IMR-90 (cell line): ENCODE results near the gene VPS39. TPM values are rescaled to one million over a fixed set of nuclear protein-coding genes. Genes with fewer than 3 reads are reported as not detected.

Experiments used
- ATAC-seq: fragments of 200-7000 bp; cut with Tn5 transposase; 2 replicates; pipeline ENCODE4 v1.9.1; 2020; ENCODE audit warnings: low read depth, mild to moderate bottlenecking, moderate library complexity
- BruUV-seq: library from RNA; stranded (reverse); fragments of 400-500 nt; replicated peaks from 2 replicates; lab custom pipeline; 2021; lab: Mats Ljungman, UMichigan
- CTCF ChIA-PET: fragments of 300-600 bp; formaldehyde crosslinking; extraction: SDS; loops from one replicate; lab custom pipeline; 2021; ENCODE audit warnings: antibody characterized with exemption; lab: Yijun Ruan, JAX
- POLR2A ChIA-PET: fragments of 300-600 bp; sonication (Branson Sonifier 250); formaldehyde crosslinking; loops from one replicate; lab custom pipeline; 2022; ENCODE audit warnings: antibody characterized with exemption; ENCODE audit not compliant: unreplicated experiment; lab: Charles Lee
- DNase-seq: peaks from one replicate; pipeline ENCODE4 v3.0.0; 2013
- H2AFZ ChIP-seq: replicated peaks from 2 replicates; pipeline ENCODE3; 2013; ENCODE audit warnings: low read length, mild to moderate bottlenecking; ENCODE audit not compliant: poor library complexity
- H2AK5ac ChIP-seq: 2 replicates; pipeline ENCODE4 v1.6.1; 2013; ENCODE audit warnings: low read depth, low read length, inconsistent platforms
- H2AK9ac ChIP-seq: replicated peaks from 2 replicates; pipeline ENCODE3; 2013; ENCODE audit warnings: mild to moderate bottlenecking, low read depth, low read length, moderate library complexity; ENCODE audit not compliant: poor library complexity
- H2BK120ac ChIP-seq: 2 replicates; pipeline ENCODE4 v1.6.1; 2013; ENCODE audit warnings: low read depth, low read length, inconsistent platforms
- H2BK15ac ChIP-seq: 3 replicates; pipeline ENCODE4 v1.6.1; 2013; ENCODE audit warnings: low read depth, low read length, inconsistent platforms
- H2BK20ac ChIP-seq: 2 replicates; pipeline ENCODE4 v1.6.1; 2013; ENCODE audit warnings: low read depth, mild to moderate bottlenecking, inconsistent platforms, low read length, moderate library complexity
- H2BK5ac ChIP-seq: 2 replicates; pipeline ENCODE4 v1.6.1; 2013; ENCODE audit warnings: mild to moderate bottlenecking, low read depth, low read length, inconsistent platforms; ENCODE audit not compliant: poor library complexity, severe bottlenecking
- H3K14ac ChIP-seq: replicated peaks from 2 replicates; pipeline ENCODE4 v1.6.1; 2013; ENCODE audit warnings: low read depth, low read length, inconsistent platforms
- H3K18ac ChIP-seq: 2 replicates; pipeline ENCODE4 v1.6.1; 2013; ENCODE audit warnings: low read depth, low read length, control low read depth
- H3K23ac ChIP-seq: 2 replicates; pipeline ENCODE4 v1.6.1; 2013; ENCODE audit warnings: low read depth, low read length, inconsistent platforms
- H3K27ac ChIP-seq: 2 replicates; pipeline ENCODE4 v1.5.1; 2013; ENCODE audit warnings: mild to moderate bottlenecking, control low read depth, low read length; ENCODE audit not compliant: insufficient read depth
- H3K27me3 ChIP-seq: 2 replicates; pipeline ENCODE4 v1.6.1; 2013; ENCODE audit warnings: low read length; ENCODE audit not compliant: control insufficient read depth, insufficient read depth
- H3K36me3 ChIP-seq: 2 replicates; pipeline ENCODE4 v1.6.1; 2013; ENCODE audit warnings: low read length, mixed read lengths; ENCODE audit not compliant: control insufficient read depth, insufficient read depth
- H3K4ac ChIP-seq: 2 replicates; pipeline ENCODE4 v1.6.1; 2013; ENCODE audit warnings: low read depth, low read length, inconsistent platforms
- H3K4me1 ChIP-seq: 2 replicates; pipeline ENCODE4 v1.6.1; 2013; ENCODE audit warnings: low read length, mixed read lengths; ENCODE audit not compliant: control insufficient read depth, insufficient read depth
- H3K4me2 ChIP-seq: 2 replicates; pipeline ENCODE4 v1.6.1; 2013; ENCODE audit warnings: low read depth, mild to moderate bottlenecking, control low read depth, low read length, moderate library complexity
- H3K4me3 ChIP-seq: 2 replicates; pipeline ENCODE4 v1.5.1; 2013; ENCODE audit warnings: low read depth, mild to moderate bottlenecking, control low read depth, low read length, moderate library complexity; ENCODE audit not compliant: insufficient read depth
- H3K56ac ChIP-seq: 2 replicates; pipeline ENCODE4 v1.6.1; 2013; ENCODE audit warnings: low read length, inconsistent platforms; ENCODE audit not compliant: insufficient read depth; ENCODE audit errors: extremely low read depth
- H3K79me1 ChIP-seq, 2 experiments: 2 replicates each; pipeline ENCODE4 v1.6.1; 2013; ENCODE audit warnings: low read length in 2 of 2, inconsistent platforms in 1 of 2, low read depth in 1 of 2
- H3K9ac ChIP-seq: 2 replicates; pipeline ENCODE4 v1.6.1; 2013; ENCODE audit warnings: low read depth, low read length, control low read depth
- H3K9me1 ChIP-seq: 2 replicates; pipeline ENCODE4 v1.6.1; 2013; ENCODE audit warnings: low read length, inconsistent platforms; ENCODE audit not compliant: insufficient read depth
- H3K9me3 ChIP-seq: 2 replicates; pipeline ENCODE4 v1.6.1; 2013; ENCODE audit warnings: low read length; ENCODE audit not compliant: control insufficient read depth, insufficient read depth
- H4K20me1 ChIP-seq: 2 replicates; pipeline ENCODE4 v1.6.1; 2013; ENCODE audit warnings: low read length, inconsistent platforms; ENCODE audit not compliant: insufficient read depth
- H4K5ac ChIP-seq: 2 replicates; pipeline ENCODE4 v1.6.1; 2013; ENCODE audit warnings: mild to moderate bottlenecking, low read depth, low read length, control low read depth
- H4K8ac ChIP-seq, 2 experiments: 2 replicates each; pipeline ENCODE4 v1.6.1; 2013; ENCODE audit warnings: low read depth in 2 of 2, low read length in 2 of 2, control low read depth in 1 of 2, inconsistent platforms in 1 of 2
- H4K91ac ChIP-seq: 2 replicates; pipeline ENCODE4 v1.6.1; 2013; ENCODE audit warnings: low read depth, low read length, inconsistent platforms; ENCODE audit not compliant: insufficient read depth
- CEBPB ChIP-seq: IDR thresholded peaks from 2 replicates; pipeline ENCODE4 v1.6.1; 2012; ENCODE audit warnings: low read depth, low read length, improper control_type of control experiment
- FOS ChIP-seq: fragments of 150-350 bp; IDR thresholded peaks from 2 replicates; pipeline ENCODE4 v1.6.1; 2016; ENCODE audit warnings: low read depth, low read length
- WGBS, 2 experiments: methylation state at CpG; one replicate each; pipeline versions ENCODE4 v1.1.5 to v1.1.7; 2013; ENCODE audit warnings: missing lambda C conversion rate in 2 of 2; ENCODE audit not compliant: insufficient read length in 1 of 2; ENCODE audit errors: extremely low coverage in 2 of 2; 5-methylcytosine and 5-hydroxymethylcytosine counted together
- dilution Hi-C: fragments of 300-500 bp; cut with HindIII; formaldehyde crosslinking; loops from one replicate; pipeline ENCODE4 v1.14.3; 2018; ENCODE audit warnings: low sequenced_read_pairs; ENCODE audit not compliant: unreplicated experiment
- in situ Hi-C: fragments of 300-500 bp; cut with MboI; formaldehyde crosslinking; loops from 3 replicates; pipeline ENCODE4 v1.14.3; 2019; ENCODE audit warnings: low sequenced_read_pairs, inconsistent platforms, mixed read lengths
- intact Hi-C: fragments of 100-400 bp; cut with micrococcal nuclease; formaldehyde crosslinking; loops from 2 replicates; pipeline ENCODE4 v1.10.0; 2022
- polyA plus RNA-seq, 3 experiments: library from polyadenylated mRNA; depleted of rRNA; stranded (reverse); fragments of >200 nt; gene quantifications; 2 replicates each; pipeline ENCODE4 v1.2.3, GENCODE V29; 2012; ENCODE audit warnings: low replicate concordance in 1 of 3
- total RNA-seq: library from RNA; depleted of rRNA; stranded (reverse); fragments of >200 nt; gene quantifications from 2 replicates; pipeline ENCODE4 v1.2.3, GENCODE V29; 2012
- TF ChIP-seq, protein P1 (sequence below): fragments of 150-350 bp; IDR thresholded peaks from 2 replicates; pipeline ENCODE4 v1.6.1; 2016; ENCODE audit warnings: low read depth, mild to moderate bottlenecking, low read length, moderate library complexity, borderline replicate concordance

Gene VPS39
- total and polyA plus RNA-seq, 2 of the 4 experiments (the other 2 are of a cell fraction): 49.7 to 52.2 TPM

DNA sequence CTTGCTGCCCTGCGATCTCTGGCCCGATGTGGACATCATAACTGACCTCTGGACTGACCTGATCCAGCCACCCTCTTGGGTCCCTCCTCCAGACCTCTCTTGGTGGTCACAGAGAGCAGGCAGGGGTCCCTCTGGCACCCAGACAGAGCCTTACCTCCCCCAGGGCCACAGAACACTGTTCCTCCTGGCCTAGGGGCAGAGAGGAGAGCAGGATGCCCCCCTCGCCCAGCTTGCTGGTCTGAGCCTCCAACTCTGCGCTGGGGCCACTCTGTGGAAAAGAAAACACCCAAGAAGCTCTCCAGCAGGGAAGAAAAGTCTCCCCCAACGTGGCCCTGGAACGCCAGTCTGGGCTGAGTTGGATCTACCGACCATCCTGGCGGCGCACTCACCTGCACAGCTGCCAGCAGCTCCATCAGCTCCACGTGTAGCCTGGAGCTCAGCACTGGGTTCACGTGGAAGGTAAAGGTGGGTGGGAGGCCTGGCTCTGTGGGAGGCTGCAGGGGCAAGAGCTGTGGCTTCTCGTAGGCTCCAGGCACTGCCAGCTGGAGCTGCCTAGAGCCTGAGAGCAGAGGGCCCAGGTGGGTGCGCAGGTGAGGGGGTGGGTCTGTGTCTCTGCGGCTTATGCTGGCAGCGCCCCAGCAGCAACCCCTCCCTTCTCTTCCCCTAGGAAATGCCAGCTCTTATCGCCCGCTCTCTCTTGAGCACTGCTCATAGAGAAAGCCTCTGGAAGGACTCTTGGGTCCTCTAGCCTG is 57.7 kb downstream of the VPS39 start:
- in situ Hi-C loops: no loop called here

More for the DNA sequence above, 57.7 kb downstream of the VPS39 start:
- CTCF ChIA-PET: interaction anchor here (0.5 kb wide), 1 partner anchor 106 kb away, joined by 3 read pairs; no protein-coding TSS in a partner anchor
- Histone ChIP-seq H3K9me1 (0 out of 2 replicates have a peak, but pooled peaks cover 5% of the 10 kb centered on the region), H2BK15ac (no peak overlapping the region), H4K8ac (no peak overlapping the region), H3K14ac (no peak overlapping the region), H3K4ac (no peak overlapping the region), H2AK9ac (no peak overlapping the region), H3K23ac (no peak overlapping the region), H3K56ac (no peak overlapping the region), H3K9me3 (no peaks in the 10 kb centered on the region), H3K4me3 (no peak overlapping the region), H3K79me1 (no peaks in the 10 kb centered on the region), H3K4me2 (no peak overlapping the region), H3K9ac (no peak overlapping the region), H2AFZ (no peak overlapping the region), H3K36me3 (no peaks in the 10 kb centered on the region), H4K5ac (no peak overlapping the region), H3K27ac (no peak overlapping the region), H2AK5ac (no peak overlapping the region), H3K27me3 (peaks cover 18% of the 10 kb centered on the region), H4K91ac (no peak overlapping the region), H2BK20ac (no peak overlapping the region), H4K20me1 (no peaks in the 10 kb centered on the region; the same call in 1 of the 2 replicates), H3K4me1 (no peaks in the 10 kb centered on the region), H3K18ac (no peak overlapping the region), H2BK5ac (no peak overlapping the region), H2BK120ac (no peak overlapping the region)
- ATAC-seq (no peak), DNase-seq (no peak)
- no TSS peak for BruUV-seq
- 92% methylated on average over 4 of the region's 17 CpGs; no CpG with 5 or more reads in 1 of the 2 experiments for WGBS, 2 experiments
- dilution Hi-C loops (no loop called here), intact Hi-C loops (no loop called here)
- POLR2A ChIA-PET: no interaction called here
- no peak for TF ChIP-seq CEBPB
- no peak for TF ChIP-seq FOS
- TF ChIP-seq, protein P1, sequence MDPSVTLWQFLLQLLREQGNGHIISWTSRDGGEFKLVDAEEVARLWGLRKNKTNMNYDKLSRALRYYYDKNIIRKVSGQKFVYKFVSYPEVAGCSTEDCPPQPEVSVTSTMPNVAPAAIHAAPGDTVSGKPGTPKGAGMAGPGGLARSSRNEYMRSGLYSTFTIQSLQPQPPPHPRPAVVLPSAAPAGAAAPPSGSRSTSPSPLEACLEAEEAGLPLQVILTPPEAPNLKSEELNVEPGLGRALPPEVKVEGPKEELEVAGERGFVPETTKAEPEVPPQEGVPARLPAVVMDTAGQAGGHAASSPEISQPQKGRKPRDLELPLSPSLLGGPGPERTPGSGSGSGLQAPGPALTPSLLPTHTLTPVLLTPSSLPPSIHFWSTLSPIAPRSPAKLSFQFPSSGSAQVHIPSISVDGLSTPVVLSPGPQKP: no peak
